Endodermal cell (in vitro differentiated cells): ENCODE measurements around the gene NEUROG1. TPM values are rescaled to one million over a fixed set of nuclear protein-coding genes. Genes with fewer than 3 reads are reported as not detected.
A peak's percentile ranks its signal among the peaks of the same experiment; 100 is the strongest.

Experiments
- DNase-seq: peaks from one replicate; pipeline ENCODE4 v3.0.0-alpha.2; 2017
- H3K27ac ChIP-seq: 2 replicates; pipeline ENCODE4 v1.5.1; 2013; ENCODE audit warnings: mild to moderate bottlenecking, low read depth, low read length, moderate library complexity
- H3K27me3 ChIP-seq: 2 replicates; pipeline ENCODE4 v1.6.1; 2013; ENCODE audit warnings: mild to moderate bottlenecking, low read length, moderate library complexity; ENCODE audit not compliant: insufficient read depth, control insufficient read depth, poor library complexity, severe bottlenecking
- H3K36me3 ChIP-seq: 2 replicates; pipeline ENCODE4 v1.7.0; 2013; ENCODE audit warnings: mild to moderate bottlenecking, low read length, moderate library complexity; ENCODE audit not compliant: control insufficient read depth, insufficient read depth
- H3K4me1 ChIP-seq: one replicate; pipeline ENCODE4 v1.7.0; 2013; ENCODE audit warnings: low read length; ENCODE audit not compliant: control insufficient read depth, insufficient read depth
- H3K4me3 ChIP-seq: 2 replicates; pipeline ENCODE4 v1.5.1; 2013; ENCODE audit warnings: mild to moderate bottlenecking, low read length, moderate library complexity
- H3K9ac ChIP-seq: 2 replicates; pipeline ENCODE4 v1.6.1; 2013; ENCODE audit warnings: mild to moderate bottlenecking, low read length, moderate library complexity; ENCODE audit not compliant: poor library complexity, severe bottlenecking; ENCODE audit errors: extremely low read depth
- H3K9me3 ChIP-seq: 2 replicates; pipeline ENCODE4 v1.6.1; 2013; ENCODE audit warnings: mild to moderate bottlenecking, low read length, moderate library complexity; ENCODE audit not compliant: control insufficient read depth
- H3K27ac Mint-ChIP-seq: 2 replicates; pipeline ENCODE4 v1.8.0; 2020; ENCODE audit warnings: mixed read lengths
- H3K27me3 Mint-ChIP-seq: 2 replicates; pipeline ENCODE4 v1.8.0; 2021; ENCODE audit warnings: mild to moderate bottlenecking, mixed read lengths; ENCODE audit not compliant: insufficient read depth
- H3K36me3 Mint-ChIP-seq: 2 replicates; pipeline ENCODE4 v1.8.0; 2020; ENCODE audit warnings: low read depth, mixed read lengths
- H3K4me1 Mint-ChIP-seq: 2 replicates; pipeline ENCODE4 v1.8.0; 2020; ENCODE audit warnings: mixed read lengths
- H3K4me3 Mint-ChIP-seq: 2 replicates; pipeline ENCODE4 v1.8.0; 2020; ENCODE audit warnings: mild to moderate bottlenecking, moderate library complexity, mixed read lengths
- H3K9me3 Mint-ChIP-seq: 2 replicates; pipeline ENCODE4 v1.8.0; 2020; ENCODE audit warnings: mild to moderate bottlenecking, mixed read lengths
- WGBS, 2 experiments: methylation state at CpG; one replicate each; pipeline versions ENCODE4 v1.1.5 to v1.1.7; 2013; ENCODE audit warnings: missing lambda C conversion rate in 2 of 2, mixed read lengths in 1 of 2; ENCODE audit not compliant: insufficient coverage in 1 of 2, insufficient read length in 1 of 2; 5-methylcytosine and 5-hydroxymethylcytosine counted together
- total RNA-seq, 2 donors: library from RNA; stranded (reverse); fragmentation: NEBNext Ultra II Directional in 1 of 2; extraction: Animal tissue kit (Norgen Biotek cat#: 25700) in 1 of 2; gene quantifications; 2 replicates in 1 of 2; 3 replicates in 1 of 2; pipeline ENCODE4 v1.2.1, GENCODE V29; 2021
- TF ChIP-seq, protein P1 (sequence below): fragments of 200-600 bp; sonication (generic); conservative IDR thresholded peaks from 2 replicates; pipeline ENCODE4 v1.5.0; 2021; ENCODE audit warnings: antibody characterized with exemption, mild to moderate bottlenecking

NEUROG1 gene
- total RNA-seq, 2 donors from 2014 or later = not detected

- no peaks in the 10 kb centered on the region for H3K36me3 ChIP-seq
- DNase-seq = peak; percentile 22
- Mint-ChIP-seq H3K9me3 (peaks cover 17% of the 10 kb centered on the region), H3K27me3 (peaks cover 99% of the 10 kb centered on the region), H3K27ac (no peak overlapping the region), H3K4me3 (no peak overlapping the region), H3K36me3 (no peaks in the 10 kb centered on the region), H3K4me1 (peaks cover 16% of the 10 kb centered on the region)
- peaks cover 100% of the 10 kb centered on the region for H3K27me3 ChIP-seq
- peaks cover 13% of the 10 kb centered on the region for H3K9me3 ChIP-seq
- no peak overlapping the region for H3K9ac ChIP-seq
- H3K4me3 ChIP-seq = no peak overlapping the region
- 65 to 77% methylated on average over 4 of the region's 4 CpGs for WGBS, 2 experiments
- TF ChIP-seq, protein P1, sequence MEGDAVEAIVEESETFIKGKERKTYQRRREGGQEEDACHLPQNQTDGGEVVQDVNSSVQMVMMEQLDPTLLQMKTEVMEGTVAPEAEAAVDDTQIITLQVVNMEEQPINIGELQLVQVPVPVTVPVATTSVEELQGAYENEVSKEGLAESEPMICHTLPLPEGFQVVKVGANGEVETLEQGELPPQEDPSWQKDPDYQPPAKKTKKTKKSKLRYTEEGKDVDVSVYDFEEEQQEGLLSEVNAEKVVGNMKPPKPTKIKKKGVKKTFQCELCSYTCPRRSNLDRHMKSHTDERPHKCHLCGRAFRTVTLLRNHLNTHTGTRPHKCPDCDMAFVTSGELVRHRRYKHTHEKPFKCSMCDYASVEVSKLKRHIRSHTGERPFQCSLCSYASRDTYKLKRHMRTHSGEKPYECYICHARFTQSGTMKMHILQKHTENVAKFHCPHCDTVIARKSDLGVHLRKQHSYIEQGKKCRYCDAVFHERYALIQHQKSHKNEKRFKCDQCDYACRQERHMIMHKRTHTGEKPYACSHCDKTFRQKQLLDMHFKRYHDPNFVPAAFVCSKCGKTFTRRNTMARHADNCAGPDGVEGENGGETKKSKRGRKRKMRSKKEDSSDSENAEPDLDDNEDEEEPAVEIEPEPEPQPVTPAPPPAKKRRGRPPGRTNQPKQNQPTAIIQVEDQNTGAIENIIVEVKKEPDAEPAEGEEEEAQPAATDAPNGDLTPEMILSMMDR = no peak
- no peak overlapping the region for H3K27ac ChIP-seq
- H3K4me1 ChIP-seq = peaks cover 6% of the 10 kb centered on the region
Observed at GRCh38 chr5:135539430-135540005, 3.8 kb upstream of the NEUROG1 start.

DNA sequence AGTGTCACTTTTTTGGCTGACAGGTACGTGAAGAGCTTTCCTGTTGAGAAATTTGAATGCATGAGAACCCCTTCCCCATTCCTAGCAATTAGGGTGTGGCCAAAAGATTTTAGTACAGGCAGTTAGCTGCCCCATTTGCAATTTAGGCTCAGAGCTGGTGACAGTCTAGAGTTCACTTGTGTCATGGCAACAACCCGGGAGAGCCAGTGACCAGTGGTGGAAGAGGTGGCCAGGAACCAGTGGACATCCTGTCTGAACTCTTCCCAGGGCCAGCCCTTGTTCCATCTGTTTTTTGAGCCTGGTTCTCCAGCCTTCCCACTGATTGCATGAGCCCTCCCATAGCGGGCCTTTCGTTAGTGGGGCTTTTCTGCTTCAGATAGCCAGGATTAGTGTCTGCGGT lies 2.5 kb upstream of the NEUROG1 start:
- TF ChIP-seq, protein P1 = no peak
- H3K27ac Mint-ChIP-seq = no peak overlapping the region
- H3K36me3 Mint-ChIP-seq = no peaks in the 10 kb centered on the region
- no peak overlapping the region for H3K4me3 ChIP-seq
- peaks cover 13% of the 10 kb centered on the region for H3K9me3 ChIP-seq
- H3K4me3 Mint-ChIP-seq = no peak overlapping the region
- H3K27me3 Mint-ChIP-seq = peaks cover 100% of the 10 kb centered on the region
- no peaks in the 10 kb centered on the region for H3K4me1 ChIP-seq
- no peak overlapping the region for H3K9ac ChIP-seq
- 82 to 88% methylated on average over 2 to 5 of the region's 5 CpGs for WGBS, 2 experiments
- H3K27me3 ChIP-seq = peaks cover 100% of the 10 kb centered on the region
- H3K36me3 ChIP-seq = no peaks in the 10 kb centered on the region
- DNase-seq = peak; percentile 18
- peaks cover 19% of the 10 kb centered on the region for H3K4me1 Mint-ChIP-seq
- no peak overlapping the region for H3K27ac ChIP-seq
- peaks cover 17% of the 10 kb centered on the region for H3K9me3 Mint-ChIP-seq

- peaks cover 13% of the 10 kb centered on the region for H3K9me3 ChIP-seq
- Mint-ChIP-seq H3K4me3 (no peak overlapping the region), H3K36me3 (no peaks in the 10 kb centered on the region), H3K27me3 (peaks cover 100% of the 10 kb centered on the region), H3K27ac (no peak overlapping the region), H3K9me3 (peaks cover 17% of the 10 kb centered on the region), H3K4me1 (peaks cover 16% of the 10 kb centered on the region)
- H3K36me3 ChIP-seq = no peaks in the 10 kb centered on the region
- peak; percentile 7 for DNase-seq
- WGBS, 2 experiments = 82 to 91% methylated on average over 2 of the region's 2 CpGs
- TF ChIP-seq, protein P1 = no peak
- peaks cover 100% of the 10 kb centered on the region for H3K27me3 ChIP-seq
- no peaks in the 10 kb centered on the region for H3K4me1 ChIP-seq
- no peak overlapping the region for H3K4me3 ChIP-seq
- H3K9ac ChIP-seq = no peak overlapping the region
- H3K27ac ChIP-seq = no peak overlapping the region
Observed at GRCh38 chr5:135537745-135538144, 2.0 kb upstream of the NEUROG1 start.
